GM12872 (cell line): ENCODE data around the gene COA3.
A peak's percentile ranks its signal among the peaks of the same experiment; 100 is the strongest.

ENCODE experiments used
- TF ChIP-seq, protein P1 (sequence below): IDR thresholded peaks from 3 replicates; pipeline ENCODE4 v1.5.1; 2011; ENCODE audit warnings: low read depth, mild to moderate bottlenecking, low read length, moderate library complexity; ENCODE audit not compliant: insufficient read depth

The COA3 gene

DNA sequence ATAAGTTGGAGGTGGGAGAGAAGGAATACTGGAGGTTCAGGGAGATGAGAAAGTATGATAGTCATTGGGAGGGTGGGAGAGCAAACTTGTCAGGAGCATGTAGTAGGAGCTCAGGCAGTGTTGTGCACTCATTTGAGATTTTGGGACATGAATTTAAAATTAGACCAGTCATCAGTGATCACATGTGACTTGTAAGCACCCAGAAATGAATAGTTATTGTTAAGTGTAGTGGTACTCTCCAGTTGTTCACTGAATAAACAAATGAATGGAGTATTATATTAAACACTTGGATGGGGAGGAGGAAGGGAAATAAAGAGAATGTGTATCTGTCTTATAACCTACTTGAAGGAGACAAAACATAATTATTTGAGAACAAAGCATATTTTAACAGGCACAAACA, 32.5 kb upstream of the COA3 start:
- TF ChIP-seq, protein P1, sequence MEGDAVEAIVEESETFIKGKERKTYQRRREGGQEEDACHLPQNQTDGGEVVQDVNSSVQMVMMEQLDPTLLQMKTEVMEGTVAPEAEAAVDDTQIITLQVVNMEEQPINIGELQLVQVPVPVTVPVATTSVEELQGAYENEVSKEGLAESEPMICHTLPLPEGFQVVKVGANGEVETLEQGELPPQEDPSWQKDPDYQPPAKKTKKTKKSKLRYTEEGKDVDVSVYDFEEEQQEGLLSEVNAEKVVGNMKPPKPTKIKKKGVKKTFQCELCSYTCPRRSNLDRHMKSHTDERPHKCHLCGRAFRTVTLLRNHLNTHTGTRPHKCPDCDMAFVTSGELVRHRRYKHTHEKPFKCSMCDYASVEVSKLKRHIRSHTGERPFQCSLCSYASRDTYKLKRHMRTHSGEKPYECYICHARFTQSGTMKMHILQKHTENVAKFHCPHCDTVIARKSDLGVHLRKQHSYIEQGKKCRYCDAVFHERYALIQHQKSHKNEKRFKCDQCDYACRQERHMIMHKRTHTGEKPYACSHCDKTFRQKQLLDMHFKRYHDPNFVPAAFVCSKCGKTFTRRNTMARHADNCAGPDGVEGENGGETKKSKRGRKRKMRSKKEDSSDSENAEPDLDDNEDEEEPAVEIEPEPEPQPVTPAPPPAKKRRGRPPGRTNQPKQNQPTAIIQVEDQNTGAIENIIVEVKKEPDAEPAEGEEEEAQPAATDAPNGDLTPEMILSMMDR, result no peak

DNA sequence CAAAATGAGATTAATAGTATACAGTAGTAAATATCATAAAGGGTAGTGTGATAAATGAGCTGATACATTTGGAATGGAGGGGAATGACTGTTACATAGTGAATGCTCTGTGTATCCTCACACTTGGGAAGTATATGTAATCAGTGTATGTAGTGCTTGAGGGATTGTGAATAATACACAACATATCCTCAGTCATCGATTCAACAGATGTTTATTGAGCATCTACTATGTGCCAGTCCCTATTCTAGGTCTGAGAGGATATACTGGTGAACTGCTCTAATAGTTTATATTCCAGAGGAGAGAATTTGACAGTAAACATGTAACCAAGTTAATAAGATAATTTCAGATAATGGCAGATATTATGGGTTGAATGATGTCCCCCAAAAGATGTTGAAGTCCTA, 29.0 kb upstream of the COA3 start:
- TF ChIP-seq, protein P1, result no peak

DNA sequence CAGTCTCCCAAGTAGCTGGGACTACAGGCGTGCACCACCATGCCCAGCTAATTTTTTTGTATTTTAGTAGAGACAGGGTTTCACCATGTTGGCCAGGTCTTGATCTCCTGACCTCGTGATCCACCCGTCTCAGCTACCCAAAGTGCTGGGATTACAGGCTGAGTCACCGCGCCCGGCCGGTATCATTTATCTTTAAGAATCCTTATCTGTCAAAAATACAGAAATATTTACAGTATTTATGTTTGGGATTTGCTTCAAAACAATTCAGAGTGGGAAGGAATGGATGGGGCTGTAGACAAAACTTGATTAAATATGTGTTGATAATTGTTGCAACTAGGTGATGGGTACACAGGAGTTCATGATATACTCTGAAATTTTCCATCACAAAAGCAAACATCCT, 22.7 kb upstream of the COA3 start:
- TF ChIP-seq, protein P1, result no peak

DNA sequence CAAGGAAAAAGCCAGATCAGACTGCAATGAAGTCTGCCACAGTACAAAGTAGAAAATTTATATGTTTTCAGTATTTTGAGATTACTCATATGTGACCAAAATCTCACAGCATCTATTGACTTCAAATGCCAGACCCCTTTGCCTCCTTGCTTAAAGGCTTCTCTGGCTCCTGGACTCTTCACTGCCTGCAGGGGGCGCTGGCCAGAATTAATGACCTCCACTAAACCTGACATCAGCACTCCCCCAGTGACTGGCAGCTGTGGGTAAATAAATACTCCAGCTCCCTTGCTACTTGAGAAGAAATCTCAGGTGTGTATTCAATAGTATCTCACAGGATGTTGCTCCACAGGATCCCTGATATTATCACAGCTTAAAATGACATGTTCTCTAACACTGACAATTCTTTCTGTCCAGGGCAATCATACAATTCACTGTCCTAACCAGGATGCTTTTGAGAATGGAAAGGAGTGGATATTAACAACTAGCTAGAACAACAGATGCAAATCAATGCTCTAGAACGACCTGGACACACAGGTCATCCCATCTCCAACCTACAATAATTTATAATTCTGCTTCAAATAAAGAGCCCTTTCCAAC, 21.5 kb upstream of the COA3 start:
- TF ChIP-seq, protein P1, result peak; percentile 77

DNA sequence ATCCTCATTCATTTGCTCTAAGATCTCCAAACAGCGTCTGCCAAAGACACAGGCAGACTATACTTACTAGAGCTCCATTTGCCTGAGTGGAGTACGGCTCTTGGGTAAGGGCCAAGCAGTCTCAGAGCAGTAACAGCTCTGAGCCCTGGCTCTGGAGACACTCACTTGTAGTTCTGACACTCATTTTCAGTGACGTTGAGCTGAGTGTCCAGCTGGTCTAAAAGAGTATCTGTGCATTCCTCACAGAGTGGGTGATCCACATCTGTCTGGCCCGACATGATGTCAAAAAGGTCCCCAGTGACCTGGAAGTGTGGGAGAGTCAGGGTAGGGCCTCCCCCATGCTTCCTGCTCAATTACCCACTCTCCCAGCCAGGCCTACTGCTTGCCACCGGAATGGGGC, 19.9 kb upstream of the COA3 start:
- TF ChIP-seq, protein P1, result no peak

DNA sequence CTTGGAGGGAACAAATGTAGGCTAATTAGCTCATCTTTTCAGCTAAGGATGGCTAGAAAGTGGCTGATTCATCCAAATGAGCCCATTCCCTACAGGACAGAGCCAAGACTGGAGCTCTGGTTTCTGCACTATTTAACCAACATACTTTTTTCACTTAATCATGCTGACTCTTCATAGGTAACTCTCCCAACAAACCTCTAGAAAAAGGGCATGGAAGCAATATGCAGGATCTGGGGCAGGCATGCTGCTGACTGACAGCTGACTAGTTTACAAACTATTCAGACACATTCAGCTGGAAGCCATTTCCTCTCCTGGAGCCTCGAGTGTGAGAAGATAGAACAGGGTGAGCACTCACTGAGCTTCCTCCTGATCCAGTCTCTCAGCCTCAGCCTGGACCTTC, 19.4 kb upstream of the COA3 start:
- TF ChIP-seq, protein P1, result no peak

DNA sequence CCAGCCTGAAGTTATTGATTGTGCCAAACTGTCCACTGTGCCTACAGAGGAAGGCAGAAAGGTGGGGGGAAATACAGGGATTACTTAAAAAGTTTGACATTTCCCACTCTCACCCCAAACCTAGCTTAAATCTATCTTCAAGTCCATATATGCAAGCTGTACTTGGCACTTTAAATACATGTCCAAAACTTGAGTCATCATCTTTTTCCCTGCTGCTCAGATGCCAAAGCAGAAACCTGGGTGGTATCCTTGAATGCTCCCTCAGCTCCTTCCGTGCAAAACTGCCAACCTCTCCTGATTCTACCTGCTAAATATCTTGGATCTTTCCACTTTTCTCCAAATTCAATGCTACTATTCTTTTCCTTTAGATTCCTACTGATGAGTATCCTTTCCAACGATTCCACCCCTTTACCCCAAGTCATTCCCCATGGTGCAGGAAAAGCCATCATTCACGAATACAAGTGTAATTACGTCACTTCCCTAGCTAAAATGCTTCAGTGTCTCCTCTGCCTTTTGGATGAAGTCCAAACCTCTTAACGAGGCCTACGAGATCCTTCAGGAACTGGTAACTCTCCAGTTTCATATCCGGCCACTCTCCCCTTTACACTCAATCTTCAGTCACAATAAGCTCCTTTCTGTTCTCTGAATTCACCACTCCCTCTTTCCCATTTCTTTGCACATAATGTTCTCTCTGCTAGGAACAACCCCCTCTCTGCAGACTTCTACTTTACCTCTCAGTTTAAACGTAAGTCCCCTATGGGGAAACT, 16.3 kb upstream of the COA3 start:
- TF ChIP-seq, protein P1, result no peak
